HG03064 (cell line): ENCODE results near the gene MCAT.

Experiments
- ATAC-seq: cut with Tn5 transposase; IDR thresholded peaks from one replicate; pipeline ENCODE4 v1.9.1; 2021; ENCODE audit warnings: low read depth; ENCODE audit not compliant: unreplicated experiment

The MCAT gene

GRCh38 chr22:43173566-43173965 lies 30.4 kb upstream of the MCAT start:
- ATAC-seq = no peak

GRCh38 chr22:43172191-43172590 lies 29.0 kb upstream of the MCAT start:
- no peak for ATAC-seq

GRCh38 chr22:43171607-43172006 lies 28.4 kb upstream of the MCAT start:
- no peak for ATAC-seq

GRCh38 chr22:43171019-43171491 lies 27.9 kb upstream of the MCAT start:
- ATAC-seq = no peak

- no peak for ATAC-seq
Measured at GRCh38 chr22:43170131-43170480, 26.9 kb upstream of the MCAT start.

GRCh38 chr22:43169310-43170130 lies 26.3 kb upstream of the MCAT start:
- no peak for ATAC-seq

GRCh38 chr22:43168471-43169309 lies 25.5 kb upstream of the MCAT start:
- no peak for ATAC-seq

GRCh38 chr22:43167001-43167589 lies 23.9 kb upstream of the MCAT start:
- no peak for ATAC-seq

GRCh38 chr22:43166132-43166930 lies 23.1 kb upstream of the MCAT start:
- ATAC-seq = no peak

- ATAC-seq = no peak
Measured at GRCh38 chr22:43164636-43165035, 21.4 kb upstream of the MCAT start.

GRCh38 chr22:43163241-43163795 lies 20.1 kb upstream of the MCAT start:
- ATAC-seq = no peak

- no peak for ATAC-seq
Measured at GRCh38 chr22:43162412-43163150, 19.4 kb upstream of the MCAT start.

- no peak for ATAC-seq
Measured at GRCh38 chr22:43160497-43161126, 17.4 kb upstream of the MCAT start.

- no peak for ATAC-seq
Measured at GRCh38 chr22:43159484-43160178, 16.4 kb upstream of the MCAT start.

- no peak for ATAC-seq
Measured at GRCh38 chr22:43158778-43159483, 15.7 kb upstream of the MCAT start.

- no peak for ATAC-seq
Measured at GRCh38 chr22:43157874-43158546, 14.8 kb upstream of the MCAT start.

GRCh38 chr22:43156413-43156812 lies 13.2 kb upstream of the MCAT start:
- ATAC-seq = no peak
